NCI-H146 (cell line): ENCODE data around the gene WNT11.

ENCODE experiments used
- DNase-seq: peaks from one replicate; lab custom pipeline; 2025; lab: John Stamatoyannopoulos, UW

The WNT11 gene

GRCh38 chr11:76153571-76153923, 52.8 kb downstream of the WNT11 start:
- no peak for DNase-seq

- DNase-seq: no peak
These were observed 53.3 kb downstream of the WNT11 start for GRCh38 chr11:76152741-76153570.

GRCh38 chr11:76152086-76152681, 54.1 kb downstream of the WNT11 start:
- DNase-seq: peak; percentile 59

GRCh38 chr11:76151556-76152085, 54.7 kb downstream of the WNT11 start:
- peak; percentile 75 for DNase-seq

- DNase-seq: no peak
These were observed 56.2 kb downstream of the WNT11 start for GRCh38 chr11:76150141-76150540.

GRCh38 chr11:76149713-76150112, 56.6 kb downstream of the WNT11 start:
- DNase-seq: no peak

GRCh38 chr11:76148941-76149613, 57.2 kb downstream of the WNT11 start:
- no peak for DNase-seq

- no peak for DNase-seq
These were observed 58.1 kb downstream of the WNT11 start for GRCh38 chr11:76148231-76148630.

- no peak for DNase-seq
These were observed 59.1 kb downstream of the WNT11 start for GRCh38 chr11:76147106-76147740.

GRCh38 chr11:76143274-76143673, 63.0 kb downstream of the WNT11 start:
- no peak for DNase-seq

- DNase-seq: no peak
These were observed 64.3 kb downstream of the WNT11 start for GRCh38 chr11:76141901-76142588.

GRCh38 chr11:76140912-76141574, 65.3 kb downstream of the WNT11 start:
- DNase-seq: no peak

GRCh38 chr11:76139314-76139713, 67.0 kb downstream of the WNT11 start:
- DNase-seq: no peak
